ENCODE measurements around the gene SOX12. TPM values are rescaled to one million over a fixed set of nuclear protein-coding genes. Genes with fewer than 3 reads are reported as not detected.

SOX12 gene
- total and polyA plus RNA-seq, 2 donors (not counting 1 experiment from before 2014, with no cell fraction given), result 5.3 to 13.6 TPM

DNA sequence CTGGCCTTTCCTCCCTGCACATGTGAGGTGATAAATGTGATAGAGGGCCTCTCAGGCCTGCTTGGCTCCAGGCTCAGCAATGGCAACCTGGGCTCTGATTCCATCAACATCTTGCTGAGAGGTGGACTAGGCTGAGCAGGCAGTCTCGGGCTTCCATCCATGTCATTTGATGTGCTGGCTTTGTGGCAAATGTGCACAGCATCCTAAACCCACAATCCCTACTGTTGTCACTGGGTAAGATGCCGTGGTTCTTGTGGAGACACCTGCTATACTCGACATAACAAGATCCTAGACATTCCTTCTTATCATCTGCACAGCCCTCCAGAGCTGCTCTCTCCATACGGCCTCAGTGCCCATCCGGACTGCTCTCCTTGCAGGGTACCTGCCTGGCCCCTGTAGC is 30.8 kb upstream of the SOX12 start:
- H3K27ac ChIP-seq (ENCODE audit: low read length in 2 of 2), result no peak overlapping the region
- DNase-seq, result no peak
- WGBS (ENCODE audit: insufficient coverage), result 93% methylated on average over 5 of the region's 5 CpGs
- no peak overlapping the region for H3K9ac ChIP-seq (ENCODE audit: low read length)
- Mint-ChIP-seq H3K27me3 (no peaks in the 10 kb centered on the region), H3K27ac (no peak overlapping the region), H3K4me3 (no peak overlapping the region), H3K4me1 (peaks cover 32% of the 10 kb centered on the region), H3K9me3 (ENCODE audit: insufficient read depth) (no peaks in the 10 kb centered on the region)
- no peak for ATAC-seq (ENCODE audit: low read depth)
- ChIA-PET POLR2A (no interaction called here), CTCF (interaction anchor here (1.4 to 3.1 kb wide), 3 partner anchors 30 to 39 kb away, joined by 4 to 20 read pairs (median 5); partner anchors contain the start of gene SOX12)
- H4K20me1 ChIP-seq (ENCODE audit: control insufficient read depth, insufficient read depth, low read length, poor library complexity, severe bottlenecking), result peaks cover 6% of the 10 kb centered on the region
- peaks cover 0 to 2% of the 10 kb centered on the region in 2 experiments for H3K36me3 ChIP-seq (replicated peaks in 1 of 2; ENCODE audit: control extremely low read depth in 1 of 2, control insufficient read depth in 1 of 2, extremely low read depth in 1 of 2, insufficient read depth in 2 of 2, low read length in 1 of 2)
- intact Hi-C loops (cut with micrococcal nuclease), result no loop called here
- TF ChIP-seq, protein P1, sequence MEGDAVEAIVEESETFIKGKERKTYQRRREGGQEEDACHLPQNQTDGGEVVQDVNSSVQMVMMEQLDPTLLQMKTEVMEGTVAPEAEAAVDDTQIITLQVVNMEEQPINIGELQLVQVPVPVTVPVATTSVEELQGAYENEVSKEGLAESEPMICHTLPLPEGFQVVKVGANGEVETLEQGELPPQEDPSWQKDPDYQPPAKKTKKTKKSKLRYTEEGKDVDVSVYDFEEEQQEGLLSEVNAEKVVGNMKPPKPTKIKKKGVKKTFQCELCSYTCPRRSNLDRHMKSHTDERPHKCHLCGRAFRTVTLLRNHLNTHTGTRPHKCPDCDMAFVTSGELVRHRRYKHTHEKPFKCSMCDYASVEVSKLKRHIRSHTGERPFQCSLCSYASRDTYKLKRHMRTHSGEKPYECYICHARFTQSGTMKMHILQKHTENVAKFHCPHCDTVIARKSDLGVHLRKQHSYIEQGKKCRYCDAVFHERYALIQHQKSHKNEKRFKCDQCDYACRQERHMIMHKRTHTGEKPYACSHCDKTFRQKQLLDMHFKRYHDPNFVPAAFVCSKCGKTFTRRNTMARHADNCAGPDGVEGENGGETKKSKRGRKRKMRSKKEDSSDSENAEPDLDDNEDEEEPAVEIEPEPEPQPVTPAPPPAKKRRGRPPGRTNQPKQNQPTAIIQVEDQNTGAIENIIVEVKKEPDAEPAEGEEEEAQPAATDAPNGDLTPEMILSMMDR (IDR thresholded peaks at IDR 0.05), result no peak
- no peak for TF ChIP-seq EZH2 (IDR thresholded peaks at IDR 0.05; ENCODE audit: borderline replicate concordance, insufficient read depth, low read depth, low read length, poor library complexity, severe bottlenecking)
- no peaks in the 10 kb centered on the region for H3K27me3 ChIP-seq (replicated peaks in 1 of 4; ENCODE audit: control extremely low read depth in 1 of 4, control insufficient read depth in 3 of 4, insufficient read depth in 4 of 4, low read length in 3 of 4)
- H3K9me3 ChIP-seq (ENCODE audit: control extremely low read depth in 1 of 3, control insufficient read depth in 2 of 3, insufficient read depth in 1 of 3, low read length in 2 of 3), result no peaks in the 10 kb centered on the region
- peaks cover 29 to 37% of the 10 kb centered on the region in 2 donors for H3K4me1 ChIP-seq (ENCODE audit: control insufficient read depth in 2 of 2, insufficient read depth in 2 of 2, low read length in 2 of 2)
- H3K4me2 ChIP-seq (replicated peaks; ENCODE audit: low read depth, low read length, poor library complexity, severe bottlenecking), result no peak overlapping the region
- peaks cover 40% of the 10 kb centered on the region for H3K79me2 ChIP-seq (ENCODE audit: control insufficient read depth, insufficient read depth, low read length)
- no peak overlapping the region for H2AFZ ChIP-seq (ENCODE audit: insufficient read depth, low read depth, low read length, poor library complexity, severe bottlenecking)
- H3K4me3 ChIP-seq (ENCODE audit: control extremely low read depth in 1 of 5, extremely low read depth in 1 of 5, insufficient read depth in 1 of 5, low read depth in 2 of 5, low read length in 4 of 5), result no peak overlapping the region

DNA sequence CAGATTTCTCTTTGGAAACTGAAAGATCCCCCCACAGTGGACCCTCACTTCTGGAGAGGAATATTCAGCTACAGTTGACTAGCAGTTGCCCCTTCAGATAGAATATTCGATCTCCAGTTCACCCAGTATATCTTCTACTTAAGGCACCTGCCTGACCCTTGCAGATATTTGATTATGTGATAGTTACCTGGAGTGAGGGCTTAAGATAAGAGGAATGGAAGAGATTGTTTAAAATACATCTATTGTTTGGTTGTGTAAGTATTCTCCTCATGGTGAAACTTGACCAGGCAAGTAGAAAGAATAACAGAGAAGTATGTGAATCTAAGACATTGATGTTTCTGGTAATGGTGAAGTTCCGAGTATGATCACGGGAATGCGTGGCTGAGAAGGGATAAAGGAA is 29.5 kb upstream of the SOX12 start:
- Histone ChIP-seq H3K4me1 (ENCODE audit: control insufficient read depth in 2 of 2, insufficient read depth in 2 of 2, low read length in 2 of 2) (peaks cover 27 to 38% of the 10 kb centered on the region in 2 donors), H3K79me2 (ENCODE audit: control insufficient read depth, insufficient read depth, low read length) (peaks cover 40% of the 10 kb centered on the region), H3K27me3 (replicated peaks in 1 of 4; ENCODE audit: control extremely low read depth in 1 of 4, control insufficient read depth in 3 of 4, insufficient read depth in 4 of 4, low read length in 3 of 4) (no peaks in the 10 kb centered on the region), H3K4me2 (replicated peaks; ENCODE audit: low read depth, low read length, poor library complexity, severe bottlenecking) (no peak overlapping the region), H3K36me3 (replicated peaks in 1 of 2; ENCODE audit: control extremely low read depth in 1 of 2, control insufficient read depth in 1 of 2, extremely low read depth in 1 of 2, insufficient read depth in 2 of 2, low read length in 1 of 2) (peaks cover 0 to 7% of the 10 kb centered on the region in 2 experiments), H3K9me3 (ENCODE audit: control extremely low read depth in 1 of 3, control insufficient read depth in 2 of 3, insufficient read depth in 1 of 3, low read length in 2 of 3) (no peaks in the 10 kb centered on the region), H3K9ac (ENCODE audit: low read length) (no peak overlapping the region), H3K27ac (ENCODE audit: low read length in 2 of 2) (no peak overlapping the region), H2AFZ (ENCODE audit: insufficient read depth, low read depth, low read length, poor library complexity, severe bottlenecking) (no peak overlapping the region), H4K20me1 (ENCODE audit: control insufficient read depth, insufficient read depth, low read length, poor library complexity, severe bottlenecking) (peaks cover 17% of the 10 kb centered on the region), H3K4me3 (ENCODE audit: control extremely low read depth in 1 of 5, extremely low read depth in 1 of 5, insufficient read depth in 1 of 5, low read depth in 2 of 5, low read length in 4 of 5) (no peak overlapping the region)
- Mint-ChIP-seq H3K27me3 (no peaks in the 10 kb centered on the region), H3K27ac (peak overlapping the region; percentile 78), H3K4me1 (peaks cover 37% of the 10 kb centered on the region), H3K9me3 (ENCODE audit: insufficient read depth) (no peaks in the 10 kb centered on the region), H3K4me3 (peak overlapping the region; percentile 80)
- intact Hi-C loops (cut with micrococcal nuclease), result no loop called here
- ChIA-PET POLR2A (interaction anchor here (0.9 kb wide), 1 partner anchor 28 kb away, joined by 3 read pairs; no protein-coding TSS in a partner anchor), CTCF (interaction anchor here (1.4 to 3.1 kb wide), 3 partner anchors 29 to 38 kb away, joined by 4 to 20 read pairs (median 5); partner anchors contain the start of gene SOX12)
- no peak for DNase-seq
- no CpG with 5 or more reads among the region's 4 CpGs for WGBS (ENCODE audit: insufficient coverage)
- no peak for TF ChIP-seq EZH2 (IDR thresholded peaks at IDR 0.05; ENCODE audit: borderline replicate concordance, insufficient read depth, low read depth, low read length, poor library complexity, severe bottlenecking)
- TF ChIP-seq, protein P1 (IDR thresholded peaks at IDR 0.05), result no peak
- ATAC-seq (ENCODE audit: low read depth), result no peak

Measured in B cell (primary cell).